CD4-positive, alpha-beta T cell treated with Interleukin-6 for 4 hours (primary cell): ENCODE results near the gene CYP3A5.

Experiments
- DNase-seq: peaks from one replicate; pipeline ENCODE4 v3.0.0-alpha.2; 2020; ENCODE audit warnings: mixed read lengths

Gene CYP3A5

DNA sequence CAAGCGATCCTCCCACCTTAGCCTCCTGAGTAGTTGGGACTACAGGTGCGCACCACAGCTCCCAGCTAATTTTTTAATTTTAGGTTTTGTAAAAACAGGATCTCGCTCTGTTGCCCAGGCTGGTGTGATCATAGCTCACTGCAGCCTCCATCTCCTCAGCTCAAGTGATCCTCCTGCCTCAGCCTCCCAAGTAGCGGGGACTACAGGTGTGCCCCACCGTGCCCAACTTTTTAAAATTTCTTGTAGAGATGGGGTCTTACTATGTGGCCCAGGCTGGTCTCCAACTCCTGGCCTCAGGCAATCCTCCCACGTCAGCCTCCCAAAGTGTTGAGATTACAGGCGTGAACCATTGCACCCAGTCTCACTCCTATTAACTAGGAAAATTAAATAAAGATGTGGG is 74.3 kb downstream of the CYP3A5 start:
- no peak for DNase-seq

DNA sequence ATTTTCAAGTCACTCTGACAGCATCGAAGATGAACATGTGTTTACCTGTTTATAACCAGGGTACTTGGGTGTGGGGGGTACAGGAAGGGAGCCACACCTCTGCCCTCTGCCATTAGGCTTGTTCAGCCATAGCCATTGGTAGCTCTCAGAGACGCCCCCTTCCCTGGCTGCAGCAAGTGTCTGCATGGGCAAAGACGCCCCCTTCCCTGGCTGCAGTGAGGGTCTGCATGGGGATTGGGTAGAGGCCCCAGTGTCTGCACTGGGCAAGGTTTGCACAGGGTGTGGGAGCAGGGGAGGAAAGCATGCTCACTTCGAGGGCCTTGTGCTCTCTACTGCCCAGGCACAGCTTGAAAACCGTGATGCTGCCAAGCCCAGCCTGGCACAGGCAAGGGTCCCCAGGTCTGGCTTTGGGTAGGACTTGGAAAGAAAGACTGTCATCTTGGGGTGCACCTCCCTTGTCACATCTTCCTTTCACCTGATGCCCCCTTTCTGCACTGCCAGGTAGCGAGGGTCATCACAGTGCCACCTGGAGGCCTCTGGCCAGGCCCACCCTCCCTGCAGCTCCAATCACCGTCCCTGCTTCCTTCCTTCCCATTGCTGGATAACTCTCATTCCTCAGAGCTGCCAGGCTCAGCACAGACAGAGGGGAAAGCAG is 78.0 kb downstream of the CYP3A5 start:
- no peak for DNase-seq

- DNase-seq, result no peak
Measured at GRCh38 chr7:99599836-99600235, 80.0 kb downstream of the CYP3A5 start.
